ENCODE results near the gene CDC14A. TPM values are rescaled to one million over a fixed set of nuclear protein-coding genes. Genes with fewer than 3 reads are reported as not detected.

The CDC14A gene
- total RNA-seq, 1 experiment from 2014 or later: 6.6 TPM

DNA sequence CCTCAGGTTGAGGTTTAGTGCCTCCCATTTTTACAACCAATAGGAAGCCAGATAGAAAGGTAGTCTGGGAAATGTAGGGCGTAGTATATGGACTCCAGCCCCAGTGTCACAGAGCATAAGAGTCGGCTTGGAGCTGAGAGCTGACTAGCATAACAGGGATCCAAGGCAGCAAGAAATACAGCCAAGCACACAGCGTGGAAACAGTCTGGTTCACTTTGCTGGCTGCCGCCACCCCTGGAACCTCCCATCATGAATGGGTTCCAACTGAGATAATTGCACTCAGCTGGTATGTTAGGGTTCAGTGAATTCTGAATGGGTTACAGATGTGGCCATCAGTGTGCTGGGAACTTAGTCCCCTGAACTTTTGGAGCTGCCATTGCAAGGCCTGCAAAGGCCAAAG lies 108.9 kb downstream of the CDC14A start:
- intact Hi-C loops (cut with micrococcal nuclease; ENCODE audit: unreplicated experiment): no loop called here
- in situ Hi-C loops (cut with HindIII; ENCODE audit: low pct_unique_long_range_greater_than_20kb, low sequenced_read_pairs): no loop called here
- BruUV-seq (replicated peaks): no TSS peak
- ChIA-PET POLR2A (no interaction called here), CTCF (no interaction called here)
- TF ChIP-seq, protein P1, sequence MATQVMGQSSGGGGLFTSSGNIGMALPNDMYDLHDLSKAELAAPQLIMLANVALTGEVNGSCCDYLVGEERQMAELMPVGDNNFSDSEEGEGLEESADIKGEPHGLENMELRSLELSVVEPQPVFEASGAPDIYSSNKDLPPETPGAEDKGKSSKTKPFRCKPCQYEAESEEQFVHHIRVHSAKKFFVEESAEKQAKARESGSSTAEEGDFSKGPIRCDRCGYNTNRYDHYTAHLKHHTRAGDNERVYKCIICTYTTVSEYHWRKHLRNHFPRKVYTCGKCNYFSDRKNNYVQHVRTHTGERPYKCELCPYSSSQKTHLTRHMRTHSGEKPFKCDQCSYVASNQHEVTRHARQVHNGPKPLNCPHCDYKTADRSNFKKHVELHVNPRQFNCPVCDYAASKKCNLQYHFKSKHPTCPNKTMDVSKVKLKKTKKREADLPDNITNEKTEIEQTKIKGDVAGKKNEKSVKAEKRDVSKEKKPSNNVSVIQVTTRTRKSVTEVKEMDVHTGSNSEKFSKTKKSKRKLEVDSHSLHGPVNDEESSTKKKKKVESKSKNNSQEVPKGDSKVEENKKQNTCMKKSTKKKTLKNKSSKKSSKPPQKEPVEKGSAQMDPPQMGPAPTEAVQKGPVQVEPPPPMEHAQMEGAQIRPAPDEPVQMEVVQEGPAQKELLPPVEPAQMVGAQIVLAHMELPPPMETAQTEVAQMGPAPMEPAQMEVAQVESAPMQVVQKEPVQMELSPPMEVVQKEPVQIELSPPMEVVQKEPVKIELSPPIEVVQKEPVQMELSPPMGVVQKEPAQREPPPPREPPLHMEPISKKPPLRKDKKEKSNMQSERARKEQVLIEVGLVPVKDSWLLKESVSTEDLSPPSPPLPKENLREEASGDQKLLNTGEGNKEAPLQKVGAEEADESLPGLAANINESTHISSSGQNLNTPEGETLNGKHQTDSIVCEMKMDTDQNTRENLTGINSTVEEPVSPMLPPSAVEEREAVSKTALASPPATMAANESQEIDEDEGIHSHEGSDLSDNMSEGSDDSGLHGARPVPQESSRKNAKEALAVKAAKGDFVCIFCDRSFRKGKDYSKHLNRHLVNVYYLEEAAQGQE (IDR thresholded peaks at IDR 0.05; ENCODE audit: insufficient read depth in 1 of 2, low read depth in 2 of 2, low read length in 1 of 2): no peak
- TF ChIP-seq TCF7L2 (IDR thresholded peaks at IDR 0.05; ENCODE audit: low read depth, low read length) (no peak), SIN3A (IDR thresholded peaks at IDR 0.05; ENCODE audit: borderline replicate concordance, insufficient read depth, low read depth, low read length) (no peak), POLR2AphosphoS5 (IDR thresholded peaks at IDR 0.05; ENCODE audit: low read depth, low read length) (no peak)
- TF ChIP-seq, protein P2, sequence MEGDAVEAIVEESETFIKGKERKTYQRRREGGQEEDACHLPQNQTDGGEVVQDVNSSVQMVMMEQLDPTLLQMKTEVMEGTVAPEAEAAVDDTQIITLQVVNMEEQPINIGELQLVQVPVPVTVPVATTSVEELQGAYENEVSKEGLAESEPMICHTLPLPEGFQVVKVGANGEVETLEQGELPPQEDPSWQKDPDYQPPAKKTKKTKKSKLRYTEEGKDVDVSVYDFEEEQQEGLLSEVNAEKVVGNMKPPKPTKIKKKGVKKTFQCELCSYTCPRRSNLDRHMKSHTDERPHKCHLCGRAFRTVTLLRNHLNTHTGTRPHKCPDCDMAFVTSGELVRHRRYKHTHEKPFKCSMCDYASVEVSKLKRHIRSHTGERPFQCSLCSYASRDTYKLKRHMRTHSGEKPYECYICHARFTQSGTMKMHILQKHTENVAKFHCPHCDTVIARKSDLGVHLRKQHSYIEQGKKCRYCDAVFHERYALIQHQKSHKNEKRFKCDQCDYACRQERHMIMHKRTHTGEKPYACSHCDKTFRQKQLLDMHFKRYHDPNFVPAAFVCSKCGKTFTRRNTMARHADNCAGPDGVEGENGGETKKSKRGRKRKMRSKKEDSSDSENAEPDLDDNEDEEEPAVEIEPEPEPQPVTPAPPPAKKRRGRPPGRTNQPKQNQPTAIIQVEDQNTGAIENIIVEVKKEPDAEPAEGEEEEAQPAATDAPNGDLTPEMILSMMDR (IDR thresholded peaks at IDR 0.05): no peak
- Histone ChIP-seq H3K27me3 (ENCODE audit: control insufficient read depth, insufficient read depth, low read length) (no peaks in the 10 kb centered on the region), H3K36me3 (ENCODE audit: control insufficient read depth, insufficient read depth, low read length) (no peaks in the 10 kb centered on the region), H3K4me3 (ENCODE audit: low read depth in 2 of 2, low read length in 2 of 2) (no peak overlapping the region), H3K4me1 (ENCODE audit: control insufficient read depth, insufficient read depth, low read length) (no peaks in the 10 kb centered on the region; the same call in 1 of the 2 replicates), H3K9me3 (ENCODE audit: control insufficient read depth, insufficient read depth, low read depth, low read length) (no peaks in the 10 kb centered on the region), H3K27ac (ENCODE audit: low read length) (no peak overlapping the region)
- no peak for ATAC-seq
- DNase-seq (ENCODE audit: low read depth, low spot score): no peak

DNA sequence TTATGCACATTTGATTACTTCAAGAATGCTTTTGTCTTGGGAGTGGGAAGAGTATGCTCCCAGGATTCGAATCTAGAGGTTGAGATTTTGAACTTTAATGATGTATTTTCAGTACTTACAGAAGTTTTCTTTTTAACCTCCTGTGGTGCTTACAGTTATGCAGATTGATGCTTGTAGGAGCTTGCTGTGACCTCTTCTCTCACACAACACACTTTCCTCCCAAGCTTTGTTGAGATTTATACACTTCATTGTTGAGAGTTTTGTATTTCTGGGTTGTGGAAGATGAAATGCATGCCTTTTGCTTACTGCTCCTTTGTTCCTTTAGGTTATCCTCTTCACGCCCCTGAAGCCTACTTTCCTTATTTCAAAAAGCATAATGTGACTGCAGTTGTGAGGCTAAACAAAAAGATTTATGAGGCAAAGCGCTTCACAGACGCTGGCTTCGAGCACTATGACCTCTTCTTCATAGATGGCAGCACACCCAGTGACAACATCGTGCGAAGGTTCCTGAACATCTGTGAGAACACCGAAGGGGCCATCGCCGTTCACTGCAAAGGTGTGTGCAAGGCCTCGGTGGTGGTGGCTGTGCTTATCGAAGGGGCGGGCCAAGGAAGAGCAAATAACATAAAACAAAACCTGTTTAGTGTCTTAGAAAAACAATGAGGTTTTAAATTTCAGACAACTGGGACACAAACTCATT lies 110.2 kb downstream of the CDC14A start:
- no peak overlapping the region for H3K27ac ChIP-seq (ENCODE audit: low read length)
- H3K27me3 ChIP-seq (ENCODE audit: control insufficient read depth, insufficient read depth, low read length): no peaks in the 10 kb centered on the region
- ChIA-PET POLR2A (no interaction called here), CTCF (no interaction called here)
- BruUV-seq (replicated peaks): no TSS peak
- in situ Hi-C loops (cut with HindIII; ENCODE audit: low pct_unique_long_range_greater_than_20kb, low sequenced_read_pairs) (no loop called here), intact Hi-C loops (cut with micrococcal nuclease; ENCODE audit: unreplicated experiment) (loop anchor here (2.0 kb wide), 1 partner anchor 406 kb away; no protein-coding TSS in a partner anchor)
- TF ChIP-seq SIN3A (IDR thresholded peaks at IDR 0.05; ENCODE audit: borderline replicate concordance, insufficient read depth, low read depth, low read length) (no peak), TCF7L2 (IDR thresholded peaks at IDR 0.05; ENCODE audit: low read depth, low read length) (no peak), POLR2AphosphoS5 (IDR thresholded peaks at IDR 0.05; ENCODE audit: low read depth, low read length) (no peak)
- TF ChIP-seq, protein P2 (IDR thresholded peaks at IDR 0.05): no peak
- TF ChIP-seq, protein P1 (IDR thresholded peaks at IDR 0.05; ENCODE audit: insufficient read depth in 1 of 2, low read depth in 2 of 2, low read length in 1 of 2): no peak
- H3K4me1 ChIP-seq (ENCODE audit: control insufficient read depth, insufficient read depth, low read length): no peaks in the 10 kb centered on the region; the same call in 1 of the 2 replicates
- no peaks in the 10 kb centered on the region for H3K9me3 ChIP-seq (ENCODE audit: control insufficient read depth, insufficient read depth, low read depth, low read length)
- ATAC-seq (no peak), DNase-seq (ENCODE audit: low read depth, low spot score) (no peak)
- no peaks in the 10 kb centered on the region for H3K36me3 ChIP-seq (ENCODE audit: control insufficient read depth, insufficient read depth, low read length)
- no peak overlapping the region for H3K4me3 ChIP-seq (ENCODE audit: low read depth in 2 of 2, low read length in 2 of 2)
